Measurements from ENCODE around the gene ZFAND3.
"Not testable (repeated sequence)": the region's sequence is repeated elsewhere in the genome, so short reads cannot be mapped to it uniquely, and the experiment has no call there.

The ZFAND3 gene

DNA sequence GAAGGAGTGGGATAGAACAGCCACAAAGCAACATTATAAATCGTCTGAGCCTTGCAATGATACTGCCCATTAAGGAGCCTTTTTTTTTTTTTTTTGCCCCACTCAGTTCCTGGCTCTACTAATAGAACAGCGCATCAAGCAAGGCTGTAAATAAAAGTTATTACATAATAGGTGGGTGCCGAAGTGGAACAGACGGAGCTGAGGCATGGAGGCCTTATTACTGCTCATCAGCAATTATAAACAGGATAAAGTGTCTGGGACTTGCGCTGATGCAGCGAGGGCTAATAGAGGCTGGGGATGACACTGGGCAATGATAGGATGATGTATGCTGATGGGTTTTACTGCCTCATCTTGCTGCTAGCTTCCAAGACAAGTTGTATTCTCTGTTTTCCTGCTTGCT, 272.1 kb downstream of the ZFAND3 start:
- DNase-seq (ENCODE audit: low spot score) = no peak

DNA sequence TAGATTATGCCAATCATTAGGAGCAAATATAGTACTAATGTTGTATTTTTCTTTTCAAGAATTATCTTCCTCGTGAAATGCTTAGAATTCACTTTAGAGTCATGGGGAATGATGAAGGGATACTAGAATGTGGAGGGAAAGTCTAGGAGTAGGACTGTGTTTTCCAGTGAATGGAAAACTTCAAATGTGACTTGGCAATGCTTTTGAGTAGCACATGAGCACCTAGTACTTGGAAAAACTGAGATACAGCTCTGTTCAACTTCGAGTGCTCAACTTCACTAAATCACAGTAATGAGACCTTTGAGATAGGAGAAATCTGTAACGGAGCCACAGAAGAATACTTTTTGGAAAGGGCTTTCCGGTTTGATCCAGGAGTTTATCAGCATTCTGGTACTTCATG, 272.9 kb downstream of the ZFAND3 start:
- no peak for DNase-seq (ENCODE audit: low spot score)

DNA sequence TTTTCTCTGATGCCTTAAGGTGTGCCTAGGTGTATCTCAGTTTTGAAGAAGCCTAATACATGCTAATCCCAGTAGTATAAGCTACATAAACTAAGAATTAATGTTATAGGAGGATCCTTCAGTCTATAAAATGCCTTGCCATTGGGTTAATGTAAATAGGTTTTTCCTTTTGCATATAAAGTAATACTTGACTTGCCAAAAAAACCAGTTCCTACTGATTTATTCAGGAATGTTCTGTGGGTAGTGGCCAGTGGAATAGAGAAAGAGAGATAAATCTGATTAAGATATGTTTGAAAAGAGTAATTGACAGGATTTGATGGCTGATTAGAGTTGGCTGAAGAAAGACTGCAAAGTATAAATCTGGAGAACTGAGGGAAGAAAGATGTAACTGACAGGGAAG, 273.4 kb downstream of the ZFAND3 start:
- no peak for DNase-seq (ENCODE audit: low spot score)

DNA sequence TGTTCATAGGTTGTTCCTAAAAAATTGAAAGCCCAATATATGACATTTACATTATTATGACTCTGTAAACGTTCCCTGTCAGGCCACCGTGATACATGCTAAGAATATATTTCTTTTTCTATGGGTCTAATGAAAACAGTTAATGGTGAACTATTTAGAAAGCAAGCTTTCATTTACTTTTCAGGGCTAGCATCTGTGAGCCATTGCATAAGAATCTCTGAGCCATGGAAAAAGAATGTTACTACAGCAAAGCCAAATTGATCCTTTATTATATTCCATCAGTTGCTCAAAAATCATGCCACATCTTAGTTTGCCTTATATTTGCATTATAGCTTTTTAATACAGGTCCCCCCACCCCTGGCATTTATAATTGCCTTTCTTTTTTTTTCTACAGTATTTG, 275.5 kb downstream of the ZFAND3 start:
- DNase-seq (ENCODE audit: low spot score) = no peak

DNA sequence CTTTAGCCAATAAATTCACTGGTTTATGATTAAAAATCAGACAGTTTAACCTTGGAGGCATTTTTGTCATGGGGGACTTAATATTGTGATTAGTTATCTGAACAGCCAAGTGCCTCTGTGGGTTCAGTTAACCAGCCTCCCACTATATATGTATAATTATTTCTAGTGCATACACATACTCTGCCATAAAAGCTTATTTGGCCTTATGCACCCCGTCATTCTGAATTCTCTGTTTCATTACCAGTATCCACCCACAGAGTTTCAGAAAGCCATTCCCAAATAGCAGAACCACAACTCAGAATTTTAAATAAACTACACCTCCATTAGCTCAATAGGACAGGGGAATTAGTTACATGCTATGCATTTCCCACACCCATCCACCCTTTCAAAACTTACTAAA, 279.7 kb downstream of the ZFAND3 start:
- DNase-seq (ENCODE audit: low spot score) = no peak

DNA sequence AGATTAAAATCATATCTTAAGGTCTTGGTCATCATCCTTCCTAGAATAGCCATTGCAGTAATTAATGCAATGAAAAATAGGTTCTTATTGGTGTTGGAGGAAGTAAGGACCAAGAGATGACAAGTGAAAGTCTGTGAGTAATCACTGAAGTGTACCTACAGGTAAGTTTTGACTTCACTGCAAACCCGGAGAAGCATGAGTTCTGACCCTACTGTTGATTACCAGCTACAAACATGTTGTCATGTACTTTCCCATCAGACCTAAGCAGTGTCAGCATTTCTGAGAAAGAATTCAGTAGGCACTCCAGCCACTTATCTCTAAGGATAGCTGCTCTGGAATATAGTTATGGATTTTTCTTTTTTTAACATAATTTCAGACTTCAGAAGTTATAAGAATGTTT, 280.9 kb downstream of the ZFAND3 start:
- no peak for DNase-seq (ENCODE audit: low spot score)

DNA sequence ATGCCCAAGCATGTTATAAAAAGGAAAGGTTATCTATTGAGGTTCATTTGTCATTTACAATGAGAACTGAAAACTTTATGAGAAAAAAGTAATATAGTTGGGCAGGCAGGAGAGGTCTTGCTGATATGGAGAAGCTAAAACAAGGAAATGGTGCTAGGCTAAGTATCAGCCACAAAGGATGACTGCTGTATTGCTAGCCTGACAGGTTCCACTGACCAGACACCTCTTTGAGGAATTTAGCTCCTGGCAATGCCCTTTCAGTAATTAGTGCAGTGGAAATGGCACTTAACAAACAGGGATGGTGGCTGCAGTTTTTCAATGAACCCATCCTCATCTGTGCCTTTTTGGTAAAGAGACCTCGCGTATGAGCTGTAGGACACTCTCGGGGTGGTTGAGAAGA, 284.4 kb downstream of the ZFAND3 start:
- DNase-seq (ENCODE audit: low spot score) = no peak

DNA sequence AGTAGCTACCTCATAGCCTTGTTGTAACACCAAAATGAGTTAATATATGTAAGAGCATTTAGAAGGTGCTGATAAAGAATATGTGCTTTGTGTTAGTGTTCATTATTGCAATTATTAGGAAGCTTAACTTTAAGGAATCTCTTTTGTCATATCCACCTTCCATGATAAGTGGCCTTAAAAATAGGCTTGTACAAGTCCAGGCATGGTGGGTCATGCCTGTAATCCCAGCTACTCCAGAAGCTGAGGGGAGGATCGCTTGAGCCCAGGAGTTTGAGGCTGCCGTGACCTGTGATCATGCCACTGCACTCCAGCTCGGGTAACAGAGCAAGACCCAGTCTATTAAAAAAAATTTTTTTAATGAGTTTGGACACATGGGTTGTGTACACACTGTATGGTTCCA, 285.5 kb downstream of the ZFAND3 start:
- DNase-seq (ENCODE audit: low spot score) = no peak

DNA sequence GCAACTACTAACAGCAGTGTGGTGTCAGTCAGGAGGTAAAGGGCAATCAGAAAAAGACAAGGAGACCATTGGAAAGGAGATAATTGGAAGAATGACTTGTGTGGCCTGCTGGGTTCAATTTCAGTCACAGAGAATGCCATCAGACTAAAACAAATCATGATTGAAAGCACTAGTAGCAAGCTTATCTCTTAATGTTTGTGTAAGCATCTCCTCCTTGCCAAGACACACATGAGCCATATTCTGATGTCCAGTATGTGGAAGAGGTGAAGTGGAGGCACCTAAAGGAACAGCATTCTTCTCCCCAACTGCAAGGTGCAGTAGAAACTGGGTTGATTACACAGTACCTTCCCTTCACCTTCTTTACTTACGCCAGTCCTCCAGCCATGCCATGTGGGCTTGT, 287.5 kb downstream of the ZFAND3 start:
- DNase-seq (ENCODE audit: low spot score) = no peak

DNA sequence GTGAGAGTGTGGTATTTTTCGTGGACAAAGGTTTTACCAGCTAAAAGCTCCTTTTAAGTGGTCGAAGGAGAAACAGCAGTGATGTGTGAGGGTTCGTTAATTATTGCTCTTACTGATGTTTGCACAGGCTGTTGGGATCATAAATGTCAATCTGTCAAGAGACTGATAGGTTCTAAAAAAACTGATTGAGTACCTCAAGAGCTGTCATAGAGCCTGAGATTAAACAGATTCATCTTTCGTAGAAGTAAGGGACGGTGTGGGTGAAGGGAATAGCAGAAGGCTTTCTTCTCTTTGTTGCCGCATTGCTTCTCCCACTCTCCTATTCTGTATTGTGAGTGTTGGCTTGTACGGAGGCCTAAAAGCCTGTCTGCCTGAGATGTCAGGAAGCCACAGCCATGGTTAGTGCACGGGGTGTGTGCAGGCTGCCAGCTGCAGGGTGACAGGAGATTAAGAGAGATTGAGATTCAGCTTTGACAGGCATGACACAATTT, 291.0 kb downstream of the ZFAND3 start:
- peak; percentile 61 for DNase-seq (ENCODE audit: low spot score)

DNA sequence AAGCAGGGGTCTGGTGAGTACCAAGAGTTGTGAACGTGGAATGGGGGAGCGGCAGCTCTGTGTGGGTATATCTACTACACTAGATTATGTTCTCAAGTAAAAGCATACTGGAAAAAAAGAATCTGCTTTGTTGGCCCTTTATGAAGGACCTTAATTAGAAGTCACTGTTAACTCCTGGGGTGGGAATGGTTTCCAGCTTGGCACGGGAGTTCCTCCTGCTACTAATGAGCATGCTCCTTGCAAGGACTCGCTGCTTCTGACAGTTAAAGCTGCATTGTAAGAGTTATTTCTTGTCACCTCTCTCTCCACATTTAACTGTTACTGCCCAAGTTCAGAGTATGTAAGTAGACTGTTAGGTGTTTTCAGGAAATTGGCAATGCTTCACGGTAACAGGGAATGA, 292.7 kb downstream of the ZFAND3 start:
- no peak for DNase-seq (ENCODE audit: low spot score)

DNA sequence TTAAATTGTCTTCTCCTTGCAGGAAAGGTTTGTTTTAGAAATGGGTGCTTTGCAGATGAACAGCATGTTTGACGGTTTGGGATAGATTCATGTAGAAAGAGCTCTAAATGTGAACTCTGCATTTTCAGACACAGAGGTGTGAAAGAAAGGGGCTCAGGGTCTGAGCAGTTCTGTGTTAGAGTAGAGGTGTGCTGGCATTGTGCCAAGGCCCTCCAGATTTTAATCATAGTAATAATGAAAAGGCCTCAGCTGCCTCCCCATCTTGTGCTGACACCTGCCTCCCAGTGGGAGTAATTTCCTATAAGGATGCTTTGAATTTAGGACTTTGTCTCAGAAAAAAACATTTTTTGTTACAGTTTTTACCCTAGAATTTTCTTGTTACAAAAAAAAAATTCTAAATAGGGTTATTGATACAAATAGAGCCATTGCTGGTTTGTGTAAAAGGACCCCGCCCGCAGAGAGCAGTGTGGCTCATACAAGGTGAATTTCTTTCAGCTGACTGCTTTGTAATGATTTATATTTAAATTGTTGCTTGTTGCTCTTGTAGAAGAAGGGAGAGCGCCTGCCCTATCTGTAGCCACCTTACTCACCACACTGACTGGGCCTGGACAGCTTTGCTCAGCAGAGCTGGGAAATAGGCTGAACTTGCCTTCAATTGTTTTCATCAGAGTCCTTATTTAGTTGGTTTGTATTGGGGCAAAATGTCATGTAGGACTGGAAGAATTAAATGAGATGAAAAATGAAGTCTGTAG, 294.5 kb downstream of the ZFAND3 start:
- no peak for DNase-seq (ENCODE audit: low spot score)

DNA sequence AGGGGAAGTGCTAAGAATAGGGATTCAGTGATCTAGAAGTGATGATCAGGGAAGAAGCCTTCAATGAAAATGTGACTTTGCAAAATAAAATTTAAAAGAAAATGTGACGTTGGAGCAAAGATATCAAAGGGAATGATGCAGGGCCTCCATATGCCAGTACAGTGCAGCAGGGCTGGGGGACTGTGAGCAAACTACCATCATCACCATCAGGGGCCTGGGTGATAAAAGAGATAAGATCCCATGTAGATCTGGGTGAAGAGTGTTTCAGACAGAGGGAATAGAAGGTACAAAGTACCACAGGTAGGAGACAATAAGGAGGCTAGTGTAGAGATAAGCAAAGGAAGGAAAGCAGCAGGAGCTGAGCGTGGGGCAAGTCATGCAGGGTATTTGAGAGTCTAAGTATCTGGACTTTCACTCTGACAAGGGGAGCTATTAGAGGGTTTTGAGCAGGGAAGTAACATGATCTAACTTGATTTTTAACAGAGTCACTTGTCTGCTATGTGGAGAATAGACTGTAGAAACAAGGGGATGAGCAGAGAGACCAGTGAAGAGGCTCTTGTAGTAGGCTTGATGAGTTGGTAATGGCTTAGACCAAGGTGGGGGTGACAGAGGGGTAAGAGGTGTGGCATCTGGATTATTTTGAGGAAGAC, 295.6 kb downstream of the ZFAND3 start:
- no peak for DNase-seq (ENCODE audit: low spot score)

DNA sequence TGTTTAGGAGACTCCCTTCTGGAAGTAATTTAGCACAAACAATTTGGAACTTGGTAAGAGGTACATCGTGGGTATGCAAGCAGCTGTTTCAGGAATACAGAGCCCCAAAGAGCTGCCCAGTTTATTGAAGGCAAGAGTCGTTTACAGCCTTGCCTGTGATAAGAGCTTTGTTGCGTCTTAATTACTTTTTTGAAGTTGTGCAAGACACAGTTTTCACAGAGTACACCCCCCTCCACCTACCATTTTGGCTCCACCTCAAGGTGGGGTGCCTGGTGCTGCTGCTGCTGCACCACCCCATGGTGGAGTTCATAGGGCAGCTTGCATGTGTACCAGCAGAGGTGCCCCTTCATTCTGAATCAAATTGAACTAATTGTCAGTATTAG, 296.1 kb downstream of the ZFAND3 start:
- no peak for DNase-seq (ENCODE audit: low spot score)

DNA sequence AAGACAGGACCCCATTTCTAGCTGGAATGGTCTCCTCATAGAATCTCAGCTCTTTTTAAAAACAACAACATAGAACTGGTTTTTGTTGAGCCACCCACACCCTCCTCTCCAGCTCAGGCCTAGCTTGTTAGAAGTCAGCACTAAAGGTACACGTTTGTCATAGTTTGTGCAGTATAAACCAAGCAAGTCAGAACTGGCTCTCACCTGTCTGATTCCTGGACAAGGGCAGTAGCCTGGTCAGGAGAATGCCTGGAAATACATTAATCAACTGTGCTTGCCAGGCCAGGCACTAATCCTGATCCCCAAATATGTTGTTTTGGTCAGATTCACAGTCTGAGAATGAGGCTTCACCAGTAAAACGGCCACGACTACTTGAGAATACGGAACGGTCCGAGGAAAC, 296.7 kb downstream of the ZFAND3 start:
- no peak for DNase-seq (ENCODE audit: low spot score)

DNA sequence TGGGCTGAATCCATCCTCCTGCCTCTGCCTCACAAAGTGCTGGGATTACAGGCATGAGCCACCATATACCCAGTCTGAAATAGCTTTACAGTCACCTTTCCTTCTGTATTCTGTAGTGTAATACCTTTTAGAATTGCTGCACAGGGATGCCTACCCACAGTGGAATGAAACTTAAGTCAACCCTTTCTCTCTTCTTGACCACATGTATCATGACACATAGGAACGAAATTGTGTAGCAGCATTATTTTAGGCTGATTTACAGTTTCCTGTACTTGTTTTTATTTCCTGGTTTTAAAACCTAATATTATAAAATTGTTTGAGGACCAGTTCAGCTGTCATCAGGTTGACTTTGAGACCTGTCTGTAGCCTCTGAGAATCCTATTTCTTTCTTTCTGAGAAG, 297.8 kb downstream of the ZFAND3 start:
- no peak for DNase-seq (ENCODE audit: low spot score)

DNA sequence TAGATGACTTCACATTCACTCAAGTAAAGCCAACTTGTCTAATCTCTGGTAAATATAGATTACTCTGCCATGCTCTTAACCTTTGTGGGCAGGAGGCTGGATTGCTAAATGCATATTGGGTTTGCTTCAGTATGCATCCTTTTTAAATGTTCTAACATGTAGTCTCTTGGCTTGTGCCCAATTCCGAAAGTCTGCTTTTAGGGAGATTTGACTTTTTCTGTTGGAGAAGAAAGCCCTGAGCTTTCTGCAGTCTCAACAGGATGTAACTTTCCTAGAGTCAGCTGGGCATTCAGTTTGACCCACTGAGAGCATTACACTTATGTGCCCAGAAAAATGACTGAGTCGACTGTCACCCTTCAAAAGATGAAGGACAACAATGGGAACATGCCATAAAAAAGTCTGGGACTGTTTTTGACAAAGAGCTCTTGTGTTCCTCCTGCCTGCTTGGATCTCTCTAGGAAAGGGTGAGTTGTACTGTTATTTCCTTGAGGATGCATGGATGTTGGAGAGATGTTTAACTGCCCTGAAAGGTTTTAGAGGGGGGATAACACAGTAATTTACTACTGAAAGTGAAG, 299.4 kb downstream of the ZFAND3 start:
- DNase-seq (ENCODE audit: low spot score) = peak; percentile 57

DNA sequence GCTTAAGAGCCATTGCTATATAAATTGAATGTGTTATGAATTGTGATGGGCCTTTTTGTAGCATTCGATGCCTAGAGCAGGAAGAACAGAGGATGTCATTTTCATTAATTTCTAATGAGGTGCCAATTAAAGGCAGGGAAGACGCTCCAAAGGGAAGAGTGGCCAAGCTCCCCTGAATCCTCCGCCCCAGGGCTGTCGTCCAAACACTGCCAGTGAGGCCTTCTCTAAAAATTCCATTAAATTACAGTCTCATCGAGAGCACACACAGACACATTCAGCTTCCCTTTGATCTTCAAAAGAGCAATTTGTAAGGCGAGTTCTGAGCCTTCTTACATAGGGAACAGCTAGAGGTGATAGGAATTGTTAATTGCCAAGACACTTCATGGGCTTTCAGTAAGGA, 300.0 kb downstream of the ZFAND3 start:
- no peak for DNase-seq (ENCODE audit: low spot score)

DNA sequence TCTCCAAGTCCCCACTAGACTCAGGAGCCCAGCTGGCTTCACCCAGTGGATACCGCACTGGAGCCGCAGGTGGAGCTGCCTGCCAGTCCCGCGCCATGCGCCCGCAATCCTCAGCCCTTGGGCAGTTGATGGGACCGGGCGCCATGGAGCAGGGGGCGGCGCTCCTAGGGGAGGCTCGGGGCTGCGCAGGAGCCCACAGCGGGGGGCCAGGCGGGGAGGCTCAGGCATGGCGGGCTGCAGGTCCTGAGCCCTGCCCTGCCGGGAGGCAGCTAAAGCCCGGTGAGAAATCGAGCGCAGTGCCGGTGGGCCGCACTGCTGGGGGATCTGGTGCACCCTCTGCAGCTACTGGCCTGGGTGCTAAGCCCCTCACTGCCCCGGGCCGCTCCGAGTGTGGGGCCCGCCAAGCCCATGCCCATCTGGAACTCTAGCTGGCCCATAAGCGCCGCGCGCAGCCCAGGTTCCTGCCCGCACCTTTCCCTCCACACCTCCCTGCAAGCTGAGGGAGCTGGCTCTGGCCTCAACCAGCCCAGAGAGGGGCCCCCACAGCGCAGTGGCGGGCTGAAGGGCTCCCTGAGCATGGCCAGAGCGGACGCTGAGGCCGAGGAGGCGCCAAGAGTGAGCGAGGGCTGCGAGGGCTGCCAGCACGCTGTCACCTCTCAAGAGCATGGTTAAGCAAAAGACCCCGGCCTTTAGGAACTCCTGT, 304.8 kb downstream of the ZFAND3 start:
- not testable (repeated sequence) for DNase-seq (ENCODE audit: low spot score)

DNA sequence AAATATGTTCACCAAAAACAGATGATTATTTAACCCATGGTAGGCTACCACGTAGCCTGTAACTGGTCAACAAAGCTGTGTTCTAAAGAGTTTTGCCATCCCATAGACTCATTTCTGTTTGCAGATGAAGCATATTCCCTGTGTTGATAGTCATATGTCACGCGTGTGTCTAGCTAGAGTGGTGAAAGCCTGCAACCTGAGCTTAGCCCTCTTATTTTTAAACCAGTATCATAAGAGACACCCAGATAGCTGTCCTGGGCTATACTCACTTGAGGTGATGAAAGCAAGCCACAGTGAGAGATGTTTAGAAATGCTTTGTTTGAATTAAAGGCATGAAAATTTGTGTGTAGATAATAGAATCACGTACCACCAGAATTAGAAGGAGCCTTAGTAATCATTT, 307.8 kb downstream of the ZFAND3 start:
- DNase-seq (ENCODE audit: low spot score) = no peak

DNA sequence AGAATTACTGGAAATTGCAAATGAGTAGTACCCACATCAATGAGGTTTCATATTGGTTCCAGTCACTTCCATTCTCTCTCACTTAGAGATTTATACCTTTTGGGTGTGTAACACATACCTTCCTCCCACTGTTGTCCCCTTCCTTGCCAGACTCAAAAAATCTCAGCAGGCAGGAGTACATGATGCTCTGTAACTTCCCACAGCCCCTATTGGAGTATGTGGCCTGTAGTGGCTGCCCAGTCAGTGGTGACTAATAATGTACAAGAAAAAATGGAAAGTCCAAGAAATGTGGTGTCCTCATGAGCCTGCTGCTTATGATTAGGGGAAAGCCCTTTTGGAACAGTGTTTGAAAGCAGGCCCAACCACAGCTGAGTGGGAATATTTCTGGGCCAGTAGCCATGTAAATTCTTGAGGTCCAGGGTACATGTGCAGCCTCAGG, 312.0 kb downstream of the ZFAND3 start:
- no peak for DNase-seq (ENCODE audit: low spot score)

DNA sequence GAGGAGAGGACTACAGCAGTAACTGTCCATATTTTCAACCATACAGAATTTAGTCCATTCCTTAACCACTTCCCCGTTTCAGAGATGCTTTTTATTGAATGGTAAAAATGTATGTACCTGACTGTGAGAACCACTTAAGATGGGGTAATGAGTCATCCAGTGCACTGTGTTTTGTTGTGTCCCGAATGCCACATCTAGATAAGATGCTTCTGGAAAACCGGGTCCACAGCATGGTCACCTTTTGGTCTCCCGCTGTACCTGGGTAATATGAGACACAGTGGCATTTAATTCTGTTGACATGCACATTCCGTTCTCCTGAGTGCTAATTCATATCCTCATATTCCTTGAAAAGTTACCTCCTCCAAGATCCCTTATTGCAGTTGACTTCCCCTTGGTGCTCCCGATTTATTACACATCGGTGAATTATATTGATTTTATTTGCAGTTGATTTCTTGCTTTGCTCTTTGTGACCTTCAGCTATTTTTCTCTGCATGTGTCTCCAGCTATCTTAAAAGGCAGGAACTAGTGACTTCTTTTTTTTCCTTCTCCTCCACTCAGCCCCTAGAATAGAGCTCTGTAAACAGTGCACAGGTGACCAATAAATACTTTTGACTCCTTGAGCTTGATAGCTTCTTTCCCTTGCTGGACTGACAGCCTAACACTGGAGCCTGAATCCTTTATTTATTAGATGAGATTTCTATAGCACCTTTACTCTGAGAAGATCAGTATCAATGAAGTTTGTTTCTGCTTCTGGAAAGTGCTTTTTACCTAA, 314.6 kb downstream of the ZFAND3 start:
- no peak for DNase-seq (ENCODE audit: low spot score)

Measured in pons (tissue), 1 donor.